ENCODE results near the gene MYH6.
"Not testable (repeated sequence)": the region's sequence is repeated elsewhere in the genome, so short reads cannot be mapped to it uniquely, and the experiment has no call there.

The MYH6 gene

DNA sequence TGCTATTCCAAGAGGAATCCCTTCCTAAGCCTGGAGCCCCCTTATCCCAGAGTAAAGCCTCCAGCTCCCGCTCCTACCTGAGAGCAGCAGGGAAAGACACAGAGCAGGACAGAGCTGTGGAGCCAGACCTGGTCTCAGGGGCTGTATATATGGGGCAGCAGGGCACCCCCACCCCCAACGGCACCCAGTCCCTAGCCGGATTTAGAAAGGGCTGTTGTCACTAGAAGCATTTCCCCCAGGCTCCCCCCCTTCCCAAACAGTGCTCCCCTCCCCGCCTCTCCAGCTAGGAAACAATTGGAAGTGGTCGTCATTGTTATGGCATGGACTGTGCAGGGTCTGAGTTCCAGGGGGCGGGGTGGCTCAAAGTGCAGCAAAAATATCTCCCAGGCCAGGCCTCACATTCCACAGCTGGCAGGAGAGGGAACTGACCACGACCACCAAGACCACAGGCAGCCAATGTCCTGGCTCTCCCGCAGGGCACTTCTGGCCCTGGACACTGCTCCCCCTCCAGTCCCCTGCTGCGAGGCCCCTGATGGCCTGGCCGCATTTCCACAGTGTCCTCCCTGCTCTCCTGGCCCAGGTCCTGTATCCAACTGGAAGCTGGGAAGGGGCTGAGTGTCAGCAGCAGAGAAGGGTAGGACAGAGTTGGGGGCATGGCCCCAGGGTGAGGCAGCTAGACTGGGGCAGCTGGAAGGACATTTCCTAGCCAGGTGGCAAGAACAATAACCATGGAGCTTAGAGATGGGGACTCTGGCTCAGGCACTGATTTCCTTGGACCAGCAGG, 27.7 kb upstream of the MYH6 start, which contains the start of gene MYH7:
TSS of gene MYH7 (minus strand) at position 118 of the 784 bp plus-strand sequence. CDS start 1,928 bp downstream, outside the sequence.
- no peak for DNase-seq

GRCh38 chr14:23434488-23435222, 26.6 kb upstream of the MYH6 start:
- DNase-seq: no peak

DNA sequence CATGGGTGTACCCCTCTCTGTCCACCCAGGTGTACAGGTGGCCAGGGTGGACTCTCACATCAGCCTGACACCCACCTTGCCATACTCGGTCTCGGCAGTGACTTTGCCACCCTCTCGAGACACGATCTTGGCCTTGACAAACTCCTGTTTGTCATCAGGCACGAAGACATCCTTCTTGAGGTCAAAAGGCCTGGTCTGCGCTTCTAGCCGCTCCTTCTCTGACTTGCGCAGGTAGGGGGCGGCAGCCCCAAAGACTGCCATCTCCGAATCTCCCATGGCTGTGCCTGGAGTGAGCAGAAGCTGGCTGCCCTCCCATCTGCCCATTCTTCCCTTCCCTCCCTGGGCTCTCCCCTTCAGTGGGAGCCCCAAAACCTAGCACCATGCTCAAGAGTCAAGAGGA, 25.4 kb upstream of the MYH6 start:
- DNase-seq: no peak

DNA sequence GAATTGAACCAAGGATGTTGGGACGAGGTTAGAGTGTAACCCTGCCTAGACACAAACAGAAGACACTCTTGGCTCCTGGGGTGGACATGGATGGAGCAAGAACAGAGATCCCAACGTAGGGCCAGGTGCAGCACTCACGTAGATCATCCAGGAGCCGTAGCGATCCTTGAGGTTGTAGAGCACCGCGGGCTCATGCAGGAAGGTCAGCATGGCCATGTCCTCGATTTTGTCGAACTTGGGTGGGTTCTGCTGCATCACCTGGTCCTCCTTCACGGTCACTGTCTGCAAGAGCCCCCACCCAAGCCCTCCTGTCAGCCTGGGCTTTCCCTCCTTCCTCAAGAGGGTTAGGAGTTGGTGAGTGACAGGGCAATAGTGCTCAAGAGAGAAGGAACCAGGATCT, 24.9 kb upstream of the MYH6 start:
- DNase-seq: no peak

DNA sequence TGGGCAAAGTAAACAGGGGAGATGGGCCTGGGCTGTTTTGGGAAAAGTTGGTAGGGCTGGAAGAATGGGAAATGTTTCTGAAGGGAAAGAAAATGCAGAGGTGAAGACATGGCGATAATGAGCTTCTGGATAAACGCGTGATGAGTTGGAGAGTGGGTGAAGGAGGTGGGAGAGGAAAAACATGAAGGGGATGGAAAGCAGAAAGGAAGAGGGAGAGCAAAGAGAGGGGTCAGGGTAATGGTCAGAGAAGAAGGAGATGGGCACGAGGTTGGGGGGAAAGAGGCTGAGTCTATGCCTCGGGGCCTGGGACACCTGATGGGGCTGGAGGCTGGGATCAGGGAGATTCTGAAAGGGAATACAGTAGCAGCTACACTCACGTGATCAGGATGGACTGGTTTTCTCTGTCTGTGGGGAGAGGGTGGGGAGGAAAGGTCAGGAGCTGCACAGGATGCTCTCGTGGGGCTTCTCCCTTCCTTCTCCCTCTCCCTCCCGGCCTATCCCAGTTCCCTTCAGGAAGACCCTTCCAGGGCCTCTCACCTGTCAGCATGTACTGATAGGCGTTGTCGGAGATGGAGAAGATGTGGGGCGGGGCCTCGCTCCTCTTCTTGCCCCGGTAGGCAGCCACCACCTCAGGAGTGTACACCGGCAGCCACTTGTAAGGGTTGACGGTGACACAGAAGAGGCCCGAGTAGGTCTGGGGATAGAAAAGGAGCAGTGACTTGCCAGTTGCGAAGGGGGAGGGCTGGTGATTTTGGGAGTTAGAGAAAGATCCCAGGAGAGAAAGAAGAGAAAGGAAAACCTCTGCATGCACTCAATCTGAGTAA, 24.2 kb upstream of the MYH6 start:
- DNase-seq: no peak

DNA sequence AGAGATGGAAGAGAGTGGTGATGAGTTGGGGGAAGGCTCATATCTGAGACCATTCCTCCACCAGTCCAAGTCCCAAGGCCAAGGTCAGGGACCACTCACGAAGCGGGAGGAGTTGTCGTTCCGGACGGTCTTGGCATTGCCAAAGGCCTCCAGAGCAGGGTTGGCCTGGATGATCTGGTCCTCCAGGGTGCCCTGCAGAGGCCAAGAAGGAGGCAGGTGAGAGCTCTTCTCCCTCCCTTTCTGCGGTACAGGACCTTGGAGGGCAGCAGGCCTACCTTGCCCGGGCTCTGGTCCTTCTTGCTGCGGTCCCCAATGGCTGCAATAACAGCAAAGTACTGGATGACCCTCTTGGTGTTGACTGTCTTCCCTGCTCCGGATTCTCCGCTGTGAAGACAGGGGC, 23.4 kb upstream of the MYH6 start:
- DNase-seq: no peak

DNA sequence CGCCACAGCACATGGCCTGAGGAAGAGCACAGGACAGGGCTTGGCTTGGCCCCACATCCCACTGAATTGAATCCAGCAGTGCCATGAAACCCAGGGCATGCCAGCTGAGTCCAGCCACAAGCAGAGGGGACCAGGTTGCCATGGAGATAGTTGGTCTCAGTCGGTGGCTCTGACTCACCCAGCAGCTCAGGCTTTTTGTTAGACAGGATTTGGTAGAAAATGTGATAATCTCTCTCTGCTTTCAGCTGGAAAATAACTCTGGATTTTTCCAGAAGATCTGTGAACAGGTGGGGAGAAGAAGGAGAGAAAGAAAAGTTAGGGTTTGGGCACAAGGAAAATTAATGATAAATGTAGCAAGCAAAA, 22.6 kb upstream of the MYH6 start:
- DNase-seq: no peak

- no peak for DNase-seq
These were observed 22.1 kb upstream of the MYH6 start for GRCh38 chr14:23430016-23430722.

DNA sequence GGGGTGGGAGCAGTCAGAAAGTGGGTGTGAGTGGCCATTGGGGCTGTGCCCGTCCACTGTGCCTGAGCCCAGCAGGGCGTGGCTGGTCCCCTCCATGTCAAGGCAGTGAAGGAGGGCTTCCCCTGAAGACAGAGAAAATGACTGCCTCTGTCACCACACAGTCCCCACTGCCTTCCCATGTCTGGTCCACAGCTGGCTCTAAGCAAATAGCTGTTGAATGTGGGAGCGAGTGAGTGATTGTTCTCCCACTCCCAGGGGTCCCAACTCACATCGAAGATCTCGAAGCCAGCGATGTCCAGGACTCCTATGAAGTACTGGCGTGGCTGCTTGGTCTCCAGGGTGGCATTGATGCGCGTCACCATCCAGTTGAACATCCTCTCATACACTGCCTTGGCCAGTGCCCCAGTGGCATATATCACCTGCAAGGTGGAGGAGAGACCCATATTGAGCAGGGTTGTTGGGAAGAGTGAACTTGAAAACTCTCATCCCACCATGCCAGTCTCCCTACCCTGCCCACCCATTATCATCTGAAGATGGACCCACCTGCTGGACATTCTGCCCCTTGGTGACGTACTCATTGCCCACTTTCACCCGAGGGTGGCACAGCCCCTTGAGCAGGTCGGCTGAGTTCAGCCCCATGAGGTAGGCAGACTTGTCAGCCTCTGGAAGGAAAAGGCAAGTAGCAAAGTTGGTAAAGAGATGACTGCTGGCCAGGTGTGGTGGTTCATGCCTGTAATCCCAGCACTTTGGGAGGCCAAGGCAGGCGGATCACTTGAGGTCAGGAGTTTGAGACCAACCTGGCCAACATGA, 20.8 kb upstream of the MYH6 start:
- DNase-seq: no peak

- not testable (repeated sequence) for DNase-seq
These were observed 17.7 kb upstream of the MYH6 start for GRCh38 chr14:23425798-23426197.

- DNase-seq: no peak
These were observed 17.1 kb upstream of the MYH6 start for GRCh38 chr14:23425169-23425568.

DNA sequence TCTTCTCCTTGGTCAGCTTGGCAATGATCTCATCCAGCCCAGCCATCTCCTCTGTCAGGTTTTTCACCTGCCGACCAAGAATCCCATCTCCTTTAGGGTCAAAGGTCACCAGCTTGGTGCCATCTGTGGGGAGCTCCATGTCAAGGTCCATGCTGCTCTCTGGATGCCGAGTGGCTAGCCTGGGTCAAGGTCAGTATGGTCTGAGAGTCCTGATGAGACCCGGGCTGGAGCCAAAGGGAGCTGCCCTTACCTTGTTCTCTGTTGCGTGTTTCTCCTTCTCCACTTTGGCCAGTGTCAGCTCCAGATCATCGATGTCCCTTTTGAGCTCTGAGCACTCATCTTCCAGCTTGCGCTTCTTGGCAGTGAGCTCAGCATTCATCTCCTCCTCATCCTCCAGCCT, 15.6 kb upstream of the MYH6 start:
- no peak for DNase-seq

DNA sequence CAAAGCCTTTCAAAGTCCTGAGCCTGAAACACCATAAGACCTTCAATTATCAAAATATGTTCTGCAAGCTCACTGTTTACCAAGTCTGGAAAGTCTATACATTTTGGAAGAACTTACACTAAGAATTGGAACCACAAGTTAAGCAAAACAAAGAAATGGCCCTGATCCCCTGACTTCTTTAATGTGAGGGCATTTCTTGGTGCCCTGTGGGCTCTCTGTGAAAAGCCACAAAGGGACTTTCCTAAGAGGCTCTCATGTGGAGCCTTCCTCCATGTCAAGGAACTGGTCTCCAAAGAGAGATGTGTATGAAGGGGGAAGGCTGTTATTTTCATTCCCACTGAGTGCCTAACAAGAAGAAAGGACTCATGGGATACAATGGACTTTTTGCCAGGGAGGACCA, 13.5 kb upstream of the MYH6 start:
- no peak for DNase-seq

- not testable (repeated sequence) for DNase-seq
These were observed 11.6 kb upstream of the MYH6 start for GRCh38 chr14:23419646-23420045.

DNA sequence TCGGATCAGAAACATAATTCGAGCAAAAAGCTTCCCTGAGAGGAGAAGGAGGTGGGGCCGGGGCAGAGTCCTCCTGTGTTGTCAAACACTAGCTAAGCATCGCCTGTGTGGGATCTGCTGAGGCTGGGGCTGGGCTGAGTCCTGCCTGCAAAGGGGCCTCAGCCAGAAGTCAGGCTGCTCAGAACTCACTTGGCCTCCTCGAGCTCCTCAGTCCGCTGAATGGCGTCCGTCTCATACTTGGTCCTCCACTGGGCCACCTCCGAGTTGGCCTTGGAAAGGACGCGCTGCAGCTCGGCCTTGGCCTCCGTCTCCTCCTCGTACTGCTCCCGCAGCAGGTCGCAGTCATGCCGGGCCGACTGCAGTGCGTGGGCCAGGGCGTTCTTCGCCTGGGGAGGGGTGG, 9.9 kb upstream of the MYH6 start:
- DNase-seq: no peak

GRCh38 chr14:23417269-23417668, 9.2 kb upstream of the MYH6 start:
- not testable (repeated sequence) for DNase-seq

DNA sequence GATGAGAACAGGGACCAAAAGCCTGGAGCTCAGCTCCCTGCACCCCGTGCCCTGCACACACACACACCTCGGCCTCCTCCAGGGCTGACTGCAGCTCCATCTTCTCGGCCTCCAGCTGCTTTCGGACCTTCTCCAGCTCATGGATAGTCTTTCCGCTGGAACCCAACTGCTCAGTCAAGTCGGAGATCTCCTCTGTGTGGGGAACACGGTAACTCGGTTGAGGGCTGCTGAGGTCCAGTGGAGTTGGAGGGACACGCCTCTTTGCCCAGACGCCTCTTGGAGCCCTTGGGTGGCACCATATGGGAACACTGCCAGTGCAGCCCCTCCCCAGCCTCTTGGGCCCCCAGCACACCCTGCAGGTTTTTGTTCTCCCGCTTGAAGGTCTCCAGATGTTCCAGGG, 8.7 kb upstream of the MYH6 start:
- no peak for DNase-seq

DNA sequence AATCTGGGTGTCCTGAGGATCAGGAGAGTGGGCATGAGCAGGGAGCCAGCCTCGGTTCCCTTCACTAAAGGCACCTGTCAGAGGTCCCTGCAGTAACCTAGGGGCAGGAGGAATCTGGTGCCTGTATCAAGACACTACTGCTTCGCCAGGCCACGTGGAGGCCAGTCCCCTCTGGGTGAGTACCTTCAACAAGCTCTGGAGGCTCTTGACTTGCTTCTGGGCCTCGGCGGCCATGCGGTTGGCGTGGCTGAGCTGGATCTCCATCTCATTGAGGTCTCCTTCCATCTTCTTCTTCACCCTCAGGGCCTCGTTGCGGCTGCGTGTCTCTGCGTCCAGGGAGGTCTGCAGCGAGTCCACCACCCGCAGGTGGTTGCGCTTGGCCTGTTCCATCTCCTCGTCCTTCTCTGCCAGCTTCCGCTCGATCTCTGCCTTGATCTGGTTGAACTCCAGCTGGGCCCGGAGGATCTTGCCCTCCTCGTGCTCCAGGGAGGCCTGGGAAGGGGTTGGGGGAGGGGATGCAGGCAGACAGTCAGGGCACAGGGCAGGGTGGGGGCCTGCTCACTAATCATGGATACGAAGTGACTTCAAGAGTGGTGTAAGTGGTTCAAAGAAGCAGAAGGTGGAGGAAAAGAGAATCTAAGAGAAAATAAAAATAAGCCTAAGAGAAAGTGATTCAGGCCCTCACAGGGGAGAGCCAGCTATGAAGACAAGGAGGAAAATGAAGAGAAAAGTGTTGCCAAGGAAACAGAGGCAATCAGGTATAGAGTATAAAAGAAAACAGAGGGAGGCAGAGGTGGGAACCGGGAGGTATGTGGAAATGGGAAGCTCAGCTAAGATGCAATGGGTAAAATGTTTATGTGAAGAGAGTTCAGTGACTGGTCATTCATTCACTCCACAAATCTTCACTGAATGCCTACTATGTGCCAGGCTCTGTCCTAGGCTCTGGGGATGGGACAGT, 8.0 kb upstream of the MYH6 start:
- no peak for DNase-seq

- DNase-seq: no peak
These were observed 7.1 kb upstream of the MYH6 start for GRCh38 chr14:23414906-23415820.

GRCh38 chr14:23414254-23414653, 6.2 kb upstream of the MYH6 start:
- DNase-seq: no peak
